Mesenchymal stem cell (in vitro differentiated cells and primary cell): ENCODE data around the gene ANKS6.

Source experiments
- DNase-seq: peaks from one replicate; pipeline ENCODE4 v3.0.0-alpha.2; 2013
- H2AFZ ChIP-seq: one replicate; pipeline ENCODE4 v1.6.1; 2013; ENCODE audit warnings: low read depth, mild to moderate bottlenecking, control low read depth, inconsistent platforms, low read length, moderate library complexity
- H2AK5ac ChIP-seq: 2 replicates; pipeline ENCODE4 v1.6.1; 2013; ENCODE audit warnings: low read length, moderate library complexity, mild to moderate bottlenecking, inconsistent platforms; ENCODE audit not compliant: severe bottlenecking
- H2BK120ac ChIP-seq: one replicate; pipeline ENCODE4 v1.6.1; 2013; ENCODE audit warnings: low read depth, mild to moderate bottlenecking, inconsistent platforms, low read length, moderate library complexity
- H2BK12ac ChIP-seq, 2 experiments: one replicate each; pipeline ENCODE4 v1.6.1; 2013; ENCODE audit warnings: inconsistent platforms in 2 of 2, low read length in 2 of 2, mild to moderate bottlenecking in 2 of 2, moderate library complexity in 2 of 2, control low read depth in 1 of 2
- H2BK15ac ChIP-seq: one replicate; pipeline ENCODE4 v1.6.1; 2013; ENCODE audit warnings: mild to moderate bottlenecking, low read depth, inconsistent platforms; ENCODE audit not compliant: poor library complexity, severe bottlenecking
- H2BK5ac ChIP-seq: 2 replicates; pipeline ENCODE4 v1.6.1; 2013; ENCODE audit warnings: low read depth, mild to moderate bottlenecking, low read length, control low read depth, inconsistent platforms; ENCODE audit not compliant: poor library complexity, severe bottlenecking
- H3K14ac ChIP-seq, 2 experiments: one replicate each; pipeline ENCODE4 v1.6.1; 2013; ENCODE audit warnings: inconsistent platforms in 2 of 2, low read length in 2 of 2, control low read depth in 1 of 2, mild to moderate bottlenecking in 1 of 2, moderate library complexity in 1 of 2
- H3K18ac ChIP-seq, 2 experiments: one replicate each; pipeline ENCODE4 v1.6.1; 2013; ENCODE audit warnings: inconsistent platforms in 2 of 2, low read length in 2 of 2, control low read depth in 1 of 2, low read depth in 1 of 2, mild to moderate bottlenecking in 1 of 2
- H3K23ac ChIP-seq, 2 experiments: one replicate each; pipeline ENCODE4 v1.6.1; 2013; ENCODE audit warnings: inconsistent platforms in 2 of 2, low read length in 2 of 2, mild to moderate bottlenecking in 2 of 2, moderate library complexity in 2 of 2, control low read depth in 1 of 2
- H3K27ac ChIP-seq: 2 replicates; pipeline ENCODE4 v1.5.1; 2013; ENCODE audit warnings: mild to moderate bottlenecking, moderate library complexity, low read length, control low read depth, inconsistent platforms; ENCODE audit not compliant: poor library complexity, severe bottlenecking
- H3K27me3 ChIP-seq, 2 experiments: 2 replicates each; pipeline versions ENCODE4 v1.6.1 to v1.7.0; 2013; ENCODE audit warnings: low read length in 2 of 2, mild to moderate bottlenecking in 2 of 2, moderate library complexity in 2 of 2, control low read depth in 1 of 2, inconsistent platforms in 1 of 2; ENCODE audit not compliant: control insufficient read depth in 1 of 2, insufficient read depth in 1 of 2
- H3K36me3 ChIP-seq, 2 experiments: 2 replicates each; pipeline versions ENCODE4 v1.6.1 to v1.7.0; 2013; ENCODE audit warnings: low read length in 2 of 2, control low read depth in 1 of 2, inconsistent platforms in 1 of 2, low read depth in 1 of 2, mild to moderate bottlenecking in 1 of 2; ENCODE audit not compliant: insufficient read depth in 2 of 2, control insufficient read depth in 1 of 2
- H3K4ac ChIP-seq, 2 experiments: one replicate each; pipeline ENCODE4 v1.6.1; 2013; ENCODE audit warnings: inconsistent platforms in 2 of 2, low read length in 2 of 2, mild to moderate bottlenecking in 2 of 2, moderate library complexity in 2 of 2, control low read depth in 1 of 2, low read depth in 1 of 2
- H3K4me1 ChIP-seq: 2 replicates; pipeline ENCODE4 v1.6.1; 2013; ENCODE audit warnings: low read depth, low read length, control low read depth; ENCODE audit not compliant: control insufficient read depth, insufficient read depth
- H3K4me2 ChIP-seq: 2 replicates; pipeline ENCODE4 v1.6.1; 2013; ENCODE audit warnings: low read length, mild to moderate bottlenecking, inconsistent platforms; ENCODE audit not compliant: poor library complexity, severe bottlenecking
- H3K4me3 ChIP-seq, 2 experiments: 2 replicates each; pipeline versions ENCODE4 v1.5.1 to v1.7.0; 2013; ENCODE audit warnings: low read length in 2 of 2, mild to moderate bottlenecking in 2 of 2, control low read depth in 1 of 2, low read depth in 1 of 2; ENCODE audit not compliant: insufficient read depth in 1 of 2
- H3K79me1 ChIP-seq: replicated peaks from 2 replicates; pipeline ENCODE4 v1.6.1; 2013; ENCODE audit warnings: mild to moderate bottlenecking, control low read depth, low read length, inconsistent platforms; ENCODE audit not compliant: poor library complexity, severe bottlenecking
- H3K9ac ChIP-seq: 2 replicates; pipeline ENCODE4 v1.7.0; 2013; ENCODE audit warnings: mild to moderate bottlenecking, low read length, moderate library complexity
- H3K9me3 ChIP-seq: 2 replicates; pipeline ENCODE4 v1.7.0; 2013; ENCODE audit warnings: mild to moderate bottlenecking, low read length; ENCODE audit not compliant: control insufficient read depth
- H4K8ac ChIP-seq: one replicate; pipeline ENCODE4 v1.6.1; 2013; ENCODE audit warnings: inconsistent platforms, mild to moderate bottlenecking, low read length, moderate library complexity
- H4K91ac ChIP-seq: one replicate; pipeline ENCODE4 v1.6.1; 2013; ENCODE audit warnings: mild to moderate bottlenecking, low read length, inconsistent platforms
- WGBS: methylation state at CpG from one replicate; pipeline ENCODE4 v1.1.7; 2013; ENCODE audit warnings: mixed read lengths; 5-methylcytosine and 5-hydroxymethylcytosine counted together

The ANKS6 gene

GRCh38 chr9:98818764-98819163, 22.4 kb upstream of the ANKS6 start:
- Histone ChIP-seq H3K9me3 (peaks cover 6% of the 10 kb centered on the region), H3K14ac (no peak overlapping the region), H2BK15ac (no peak overlapping the region), H4K8ac (no peak overlapping the region), H2AFZ (no peak overlapping the region), H3K4me3 (no peak overlapping the region), H3K79me1 (no peaks in the 10 kb centered on the region), H4K91ac (no peak overlapping the region), H3K23ac (no peak overlapping the region), H3K4me1 (no peaks in the 10 kb centered on the region), H3K27me3 (no peaks in the 10 kb centered on the region), H3K4me2 (no peak overlapping the region), H2BK12ac (no peak overlapping the region), H3K18ac (no peak overlapping the region), H2BK120ac (no peak overlapping the region), H3K36me3 (peaks cover 0 to 22% of the 10 kb centered on the region in 2 experiments), H3K9ac (no peak overlapping the region), H3K4ac (no peak overlapping the region), H2BK5ac (no peak overlapping the region), H2AK5ac (no peak overlapping the region), H3K27ac (no peak overlapping the region)
- no peak for DNase-seq
- WGBS, result 83% methylated on average over 2 of the region's 2 CpGs

DNA sequence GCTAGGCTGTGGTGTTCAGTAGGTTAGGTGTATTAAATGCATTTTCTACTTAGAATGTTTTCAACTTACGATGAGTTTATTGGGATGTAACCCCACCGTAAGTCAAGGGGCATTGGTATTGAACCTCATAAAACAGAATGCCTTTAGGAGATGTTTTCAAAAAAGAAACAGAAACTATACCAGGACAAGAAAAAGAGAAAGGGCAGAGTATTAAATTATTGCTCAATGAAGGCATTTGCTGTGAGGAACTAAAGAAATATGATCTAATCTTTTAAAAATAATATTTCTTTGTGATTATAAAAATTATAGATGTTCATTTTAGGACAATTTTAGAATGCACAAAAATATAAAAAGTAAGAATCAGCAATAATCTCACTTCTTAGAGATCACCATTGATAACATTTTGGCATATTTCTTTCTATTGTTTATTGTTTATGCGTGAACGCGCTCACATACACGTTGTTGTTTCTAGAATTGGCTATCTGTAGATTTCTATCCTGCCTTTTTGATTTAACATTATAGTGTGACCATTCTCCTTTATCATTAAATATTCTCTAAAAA, 19.1 kb upstream of the ANKS6 start:
- Histone ChIP-seq H2BK15ac (no peak overlapping the region), H2AFZ (no peak overlapping the region), H3K79me1 (no peaks in the 10 kb centered on the region), H3K4ac (no peak overlapping the region), H3K36me3 (peaks cover 0 to 18% of the 10 kb centered on the region in 2 experiments), H2AK5ac (no peak overlapping the region), H3K9ac (no peak overlapping the region), H2BK12ac (no peak overlapping the region), H3K27ac (no peak overlapping the region), H3K4me1 (no peaks in the 10 kb centered on the region), H3K23ac (no peak overlapping the region), H3K18ac (no peak overlapping the region), H3K4me3 (no peak overlapping the region), H2BK120ac (no peak overlapping the region), H2BK5ac (no peak overlapping the region), H3K4me2 (no peak overlapping the region), H3K14ac (no peak overlapping the region), H3K9me3 (peaks cover 6% of the 10 kb centered on the region), H4K8ac (no peak overlapping the region), H3K27me3 (no peaks in the 10 kb centered on the region), H4K91ac (no peak overlapping the region)
- DNase-seq, result no peak
- WGBS, result 100% methylated on average over 1 of the region's 6 CpGs

- Histone ChIP-seq H3K4ac (no peak overlapping the region), H3K9me3 (no peaks in the 10 kb centered on the region), H3K9ac (peak overlapping the region; percentile 85), H3K4me2 (no peak overlapping the region), H3K27me3 (peaks cover 0 to 23% of the 10 kb centered on the region in 2 experiments), H3K79me1 (no peaks in the 10 kb centered on the region), H2AK5ac (no peak overlapping the region), H3K23ac (no peak overlapping the region), H3K18ac (no peak overlapping the region), H2BK12ac (no peak overlapping the region), H3K4me3 (peak overlapping the region in 1 of 2 experiments; percentile 49), H4K91ac (no peak overlapping the region), H3K36me3 (peaks cover 0 to 2% of the 10 kb centered on the region in 2 experiments), H3K4me1 (peaks cover 8% of the 10 kb centered on the region), H3K14ac (no peak overlapping the region), H2BK15ac (no peak overlapping the region), H2BK120ac (no peak overlapping the region), H2BK5ac (no peak overlapping the region), H4K8ac (no peak overlapping the region), H2AFZ (no peak overlapping the region), H3K27ac (no peak overlapping the region)
- WGBS, result 66% methylated on average over 2 of the region's 2 CpGs
- peak; percentile 42 for DNase-seq
Measured at GRCh38 chr9:98811051-98811650, 14.8 kb upstream of the ANKS6 start.

- Histone ChIP-seq H4K91ac (no peak overlapping the region), H3K23ac (no peak overlapping the region), H3K27ac (no peak overlapping the region), H3K18ac (no peak overlapping the region), H3K36me3 (peaks cover 0 to 2% of the 10 kb centered on the region in 2 experiments), H3K4me2 (no peak overlapping the region), H3K4ac (no peak overlapping the region), H3K9me3 (no peaks in the 10 kb centered on the region), H3K4me3 (peak overlapping the region in 1 of 2 experiments; percentile 83), H3K4me1 (peaks cover 8% of the 10 kb centered on the region), H2BK15ac (no peak overlapping the region), H2AFZ (no peak overlapping the region), H2BK12ac (no peak overlapping the region), H2BK5ac (no peak overlapping the region), H2BK120ac (no peak overlapping the region), H3K79me1 (no peaks in the 10 kb centered on the region), H3K9ac (peak overlapping the region; percentile 85), H4K8ac (no peak overlapping the region), H2AK5ac (no peak overlapping the region), H3K14ac (no peak overlapping the region), H3K27me3 (peaks cover 0 to 32% of the 10 kb centered on the region in 2 experiments)
- DNase-seq, result no peak
- WGBS, result 94% methylated on average over 2 of the region's 3 CpGs
Measured at GRCh38 chr9:98810102-98810842, 13.9 kb upstream of the ANKS6 start.
